PC-3 (cell line): ENCODE data around the gene SEPTIN14.

ENCODE experiments used
- EZH2 ChIP-seq: fragments of 300-600 bp; sonication (generic); IDR thresholded peaks from one replicate; pipeline ENCODE4 v1.6.1; 2017; ENCODE audit warnings: antibody characterized with exemption, mild to moderate bottlenecking, low read length; ENCODE audit not compliant: unreplicated experiment
- EZH2phosphoT487 ChIP-seq: fragments of 300-600 bp; sonication (generic); IDR thresholded peaks from 2 replicates; pipeline ENCODE4 v1.6.1; 2018; ENCODE audit warnings: mild to moderate bottlenecking, antibody characterized with exemption, low read length, borderline replicate concordance
- TF ChIP-seq, protein P1 (sequence below): fragments of 300-600 bp; sonication (generic); conservative IDR thresholded peaks from 2 replicates; pipeline ENCODE4 v1.5.1; 2017; ENCODE audit warnings: antibody characterized with exemption, low read depth, mild to moderate bottlenecking, low read length

DNA sequence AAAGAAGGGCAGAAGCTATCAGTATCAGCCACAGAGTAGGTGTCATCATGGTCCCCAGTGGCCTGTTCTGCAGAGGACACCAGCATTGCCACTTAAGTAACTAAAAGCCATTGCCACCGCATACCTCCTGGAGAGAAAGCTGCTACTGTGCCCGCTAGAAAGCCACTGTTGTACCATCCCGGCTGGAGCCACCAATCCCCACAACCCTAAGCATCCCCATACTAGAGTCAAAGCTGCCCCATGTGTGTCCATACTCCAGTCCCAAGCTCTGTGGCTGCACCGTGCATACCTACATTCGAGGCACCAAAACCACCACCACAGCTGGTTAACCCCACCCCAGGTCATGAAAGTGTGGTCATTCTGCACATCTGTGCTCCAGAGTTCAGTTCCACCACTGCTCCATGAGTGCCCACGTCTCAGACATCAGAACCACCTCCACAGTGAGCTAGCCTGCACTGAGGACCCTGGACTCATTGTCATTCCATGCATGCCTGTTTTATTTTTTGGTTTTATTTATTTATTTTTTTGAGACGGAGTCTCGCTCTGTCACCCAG lies 9.5 kb upstream of the SEPTIN14 start:
- TF ChIP-seq, protein P1, sequence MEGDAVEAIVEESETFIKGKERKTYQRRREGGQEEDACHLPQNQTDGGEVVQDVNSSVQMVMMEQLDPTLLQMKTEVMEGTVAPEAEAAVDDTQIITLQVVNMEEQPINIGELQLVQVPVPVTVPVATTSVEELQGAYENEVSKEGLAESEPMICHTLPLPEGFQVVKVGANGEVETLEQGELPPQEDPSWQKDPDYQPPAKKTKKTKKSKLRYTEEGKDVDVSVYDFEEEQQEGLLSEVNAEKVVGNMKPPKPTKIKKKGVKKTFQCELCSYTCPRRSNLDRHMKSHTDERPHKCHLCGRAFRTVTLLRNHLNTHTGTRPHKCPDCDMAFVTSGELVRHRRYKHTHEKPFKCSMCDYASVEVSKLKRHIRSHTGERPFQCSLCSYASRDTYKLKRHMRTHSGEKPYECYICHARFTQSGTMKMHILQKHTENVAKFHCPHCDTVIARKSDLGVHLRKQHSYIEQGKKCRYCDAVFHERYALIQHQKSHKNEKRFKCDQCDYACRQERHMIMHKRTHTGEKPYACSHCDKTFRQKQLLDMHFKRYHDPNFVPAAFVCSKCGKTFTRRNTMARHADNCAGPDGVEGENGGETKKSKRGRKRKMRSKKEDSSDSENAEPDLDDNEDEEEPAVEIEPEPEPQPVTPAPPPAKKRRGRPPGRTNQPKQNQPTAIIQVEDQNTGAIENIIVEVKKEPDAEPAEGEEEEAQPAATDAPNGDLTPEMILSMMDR, result no peak
- TF ChIP-seq EZH2 (no peak), EZH2phosphoT487 (no peak)
